ENCODE data around the gene ARPP21. TPM values are rescaled to one million over a fixed set of nuclear protein-coding genes. Genes with fewer than 3 reads are reported as not detected.

Gene ARPP21
- total RNA-seq, 4 donors from 2014 or later = not detected

DNA sequence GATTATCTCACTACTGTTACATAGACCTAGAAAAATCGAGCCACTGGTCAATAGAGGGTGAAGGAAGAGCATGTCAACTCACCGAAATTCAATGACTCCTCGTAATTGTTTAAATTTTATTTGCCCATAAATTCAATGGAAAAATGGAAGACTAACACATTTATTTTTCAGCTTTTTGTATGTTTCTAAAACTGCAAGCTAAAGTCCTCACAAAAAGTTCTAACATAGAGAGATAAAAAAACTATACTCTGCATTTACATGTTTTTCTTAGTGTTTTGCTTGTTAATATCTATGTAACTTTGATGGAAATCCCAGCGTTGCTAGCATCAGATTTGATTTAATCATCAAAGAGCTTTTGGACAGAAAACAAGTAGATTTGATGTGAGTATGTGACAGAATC is 6.8 kb downstream of the ARPP21 start:
- Histone ChIP-seq H3K36me3 (no peaks in the 10 kb centered on the region), H3K27me3 (peaks cover 0 to 16% (median 0%) of the 10 kb centered on the region in 4 donors), H3K27ac (no peak overlapping the region), H3K4me1 (no peaks in the 10 kb centered on the region), H3K4me3 (no peak overlapping the region), H3K9me3 (no peaks in the 10 kb centered on the region)
- TF ChIP-seq POLR2A (IDR thresholded peaks at IDR 0.05) = no peak
- TF ChIP-seq, protein P1, sequence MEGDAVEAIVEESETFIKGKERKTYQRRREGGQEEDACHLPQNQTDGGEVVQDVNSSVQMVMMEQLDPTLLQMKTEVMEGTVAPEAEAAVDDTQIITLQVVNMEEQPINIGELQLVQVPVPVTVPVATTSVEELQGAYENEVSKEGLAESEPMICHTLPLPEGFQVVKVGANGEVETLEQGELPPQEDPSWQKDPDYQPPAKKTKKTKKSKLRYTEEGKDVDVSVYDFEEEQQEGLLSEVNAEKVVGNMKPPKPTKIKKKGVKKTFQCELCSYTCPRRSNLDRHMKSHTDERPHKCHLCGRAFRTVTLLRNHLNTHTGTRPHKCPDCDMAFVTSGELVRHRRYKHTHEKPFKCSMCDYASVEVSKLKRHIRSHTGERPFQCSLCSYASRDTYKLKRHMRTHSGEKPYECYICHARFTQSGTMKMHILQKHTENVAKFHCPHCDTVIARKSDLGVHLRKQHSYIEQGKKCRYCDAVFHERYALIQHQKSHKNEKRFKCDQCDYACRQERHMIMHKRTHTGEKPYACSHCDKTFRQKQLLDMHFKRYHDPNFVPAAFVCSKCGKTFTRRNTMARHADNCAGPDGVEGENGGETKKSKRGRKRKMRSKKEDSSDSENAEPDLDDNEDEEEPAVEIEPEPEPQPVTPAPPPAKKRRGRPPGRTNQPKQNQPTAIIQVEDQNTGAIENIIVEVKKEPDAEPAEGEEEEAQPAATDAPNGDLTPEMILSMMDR (IDR thresholded peaks at IDR 0.05) = no peak
- no peak for DNase-seq
- intact Hi-C loops (cut with DNase I) = no loop called here
- 69% methylated on average over 4 of the region's 4 CpGs for WGBS, 2 donors

DNA sequence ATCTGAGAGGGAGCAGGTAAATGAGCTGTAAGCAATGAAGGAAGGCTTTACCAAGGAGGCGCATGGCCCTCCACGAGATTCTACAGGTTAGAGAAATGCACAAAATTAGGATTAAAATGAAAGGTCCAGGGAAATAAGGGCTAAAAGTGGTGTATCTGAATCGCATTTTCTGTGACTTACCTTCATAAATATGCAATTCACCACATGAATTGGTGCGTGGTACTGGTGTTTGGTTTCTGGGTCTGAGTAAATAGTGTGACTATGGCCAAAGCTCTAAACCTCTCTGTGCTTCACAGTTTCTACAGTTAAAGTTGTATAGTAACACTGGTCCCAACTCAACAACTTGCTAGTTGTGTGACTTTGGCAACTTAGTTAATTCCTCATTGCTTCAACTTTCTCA is 8.1 kb downstream of the ARPP21 start:
- no peak overlapping the region for H3K4me3 ChIP-seq
- H3K9me3 ChIP-seq = no peaks in the 10 kb centered on the region
- H3K36me3 ChIP-seq = no peaks in the 10 kb centered on the region
- H3K27ac ChIP-seq = no peak overlapping the region
- 80% methylated on average over 4 of the region's 4 CpGs for WGBS, 2 donors
- no peak for DNase-seq
- no peaks in the 10 kb centered on the region for H3K4me1 ChIP-seq
- intact Hi-C loops (cut with DNase I) = no loop called here
- TF ChIP-seq, protein P1 (IDR thresholded peaks at IDR 0.05) = no peak
- TF ChIP-seq POLR2A (IDR thresholded peaks at IDR 0.05) = no peak
- H3K27me3 ChIP-seq = peaks cover 0 to 4% (median 0%) of the 10 kb centered on the region in 4 donors

DNA sequence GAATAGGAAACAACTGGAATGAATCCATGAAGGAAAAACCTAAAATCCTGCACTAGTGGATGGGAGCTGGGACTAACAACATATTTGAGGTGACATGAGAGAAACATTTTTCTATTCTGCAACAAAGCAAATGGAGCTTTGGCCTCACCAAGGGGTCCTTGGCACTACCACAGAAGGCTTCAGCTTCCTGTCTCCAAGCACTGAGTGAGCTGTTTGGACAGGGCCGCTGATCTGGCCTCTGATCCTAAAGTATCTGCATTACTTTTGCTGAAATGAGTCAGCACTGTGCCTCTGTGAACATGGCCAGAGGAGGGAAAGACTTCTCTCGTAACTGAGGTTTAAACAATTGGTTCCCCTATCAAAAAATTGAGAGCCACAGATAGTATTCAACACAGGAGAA is 9.0 kb downstream of the ARPP21 start:
- Histone ChIP-seq H3K4me3 (no peak overlapping the region), H3K9me3 (no peaks in the 10 kb centered on the region), H3K27me3 (no peaks in the 10 kb centered on the region), H3K36me3 (no peaks in the 10 kb centered on the region), H3K4me1 (no peaks in the 10 kb centered on the region), H3K27ac (no peak overlapping the region)
- WGBS, 2 donors = 46 to 65% methylated on average over 2 of the region's 2 CpGs
- intact Hi-C loops (cut with DNase I) = no loop called here
- DNase-seq = no peak
- TF ChIP-seq POLR2A (IDR thresholded peaks at IDR 0.05) = no peak
- TF ChIP-seq, protein P1 (IDR thresholded peaks at IDR 0.05) = no peak

DNA sequence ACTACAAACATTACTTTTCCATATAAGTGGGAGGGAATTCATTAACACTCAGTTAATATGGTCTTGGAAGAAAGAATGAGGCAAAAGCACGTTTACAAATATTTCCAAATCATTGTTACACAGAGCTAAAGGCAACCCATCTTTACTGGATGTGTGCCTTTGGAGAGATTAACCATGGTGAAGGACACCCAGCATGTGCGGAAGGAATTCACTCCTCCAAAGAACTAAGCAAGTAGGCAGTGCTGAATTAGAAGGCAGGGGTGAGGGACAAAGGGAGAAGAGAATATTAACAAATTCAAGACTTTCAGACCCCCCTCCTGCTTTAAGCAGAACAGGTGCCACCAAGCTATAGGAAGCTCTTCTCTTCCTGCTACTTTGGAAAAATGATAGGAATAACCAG is 10.1 kb downstream of the ARPP21 start:
- no peak overlapping the region for H3K27ac ChIP-seq
- H3K36me3 ChIP-seq = no peaks in the 10 kb centered on the region
- DNase-seq = no peak
- no peaks in the 10 kb centered on the region for H3K9me3 ChIP-seq
- 73 to 83% methylated on average over 2 of the region's 2 CpGs for WGBS, 2 donors
- TF ChIP-seq, protein P1 (IDR thresholded peaks at IDR 0.05) = no peak
- no peak for TF ChIP-seq POLR2A (IDR thresholded peaks at IDR 0.05)
- no peaks in the 10 kb centered on the region for H3K27me3 ChIP-seq
- no peaks in the 10 kb centered on the region for H3K4me1 ChIP-seq
- H3K4me3 ChIP-seq = no peak overlapping the region
- intact Hi-C loops (cut with DNase I) = no loop called here

DNA sequence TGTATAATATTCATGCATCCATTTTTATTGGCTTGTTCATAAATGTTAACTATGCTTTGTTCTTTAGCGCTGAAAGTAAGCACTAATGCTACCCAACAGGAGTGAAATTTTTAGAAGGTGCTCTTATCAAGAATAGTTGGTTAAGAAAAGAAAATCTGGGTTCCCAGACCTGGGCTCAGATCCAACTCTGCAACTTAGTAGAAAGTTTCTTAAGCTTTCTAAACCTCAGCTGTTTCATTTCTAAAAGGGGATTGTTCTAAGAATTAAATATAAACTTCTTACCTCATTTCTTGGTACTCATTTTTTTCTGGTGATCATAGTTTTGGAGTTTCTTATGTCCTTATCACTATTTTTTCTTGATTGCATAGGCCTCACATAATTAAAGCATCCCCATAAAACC is 12.1 kb downstream of the ARPP21 start:
- Histone ChIP-seq H3K9me3 (no peaks in the 10 kb centered on the region), H3K4me3 (no peak overlapping the region), H3K4me1 (no peaks in the 10 kb centered on the region), H3K27ac (no peak overlapping the region), H3K27me3 (no peaks in the 10 kb centered on the region), H3K36me3 (no peaks in the 10 kb centered on the region)
- WGBS, 2 donors = 85 to 95% methylated on average over 1 of the region's 1 CpG
- intact Hi-C loops (cut with DNase I) = no loop called here
- DNase-seq = no peak
- TF ChIP-seq POLR2A (IDR thresholded peaks at IDR 0.05) = no peak
- TF ChIP-seq, protein P1 (IDR thresholded peaks at IDR 0.05) = no peak

Data from esophagus squamous epithelium (tissue), 5 donors.